IMR-90 (cell line): ENCODE results near the gene S100A3. TPM values are rescaled to one million over a fixed set of nuclear protein-coding genes. Genes with fewer than 3 reads are reported as not detected.

Experiments used
- ATAC-seq: fragments of 200-7000 bp; cut with Tn5 transposase; 2 replicates; pipeline ENCODE4 v1.9.1; 2020; ENCODE audit warnings: low read depth, mild to moderate bottlenecking, moderate library complexity
- BruUV-seq: library from RNA; stranded (reverse); fragments of 400-500 nt; replicated peaks from 2 replicates; lab custom pipeline; 2021; lab: Mats Ljungman, UMichigan
- CTCF ChIA-PET: fragments of 300-600 bp; formaldehyde crosslinking; extraction: SDS; loops from one replicate; lab custom pipeline; 2021; ENCODE audit warnings: antibody characterized with exemption; lab: Yijun Ruan, JAX
- POLR2A ChIA-PET: fragments of 300-600 bp; sonication (Branson Sonifier 250); formaldehyde crosslinking; loops from one replicate; lab custom pipeline; 2022; ENCODE audit warnings: antibody characterized with exemption; ENCODE audit not compliant: unreplicated experiment; lab: Charles Lee
- DNase-seq: peaks from one replicate; pipeline ENCODE4 v3.0.0; 2013
- H2AFZ ChIP-seq: replicated peaks from 2 replicates; pipeline ENCODE3; 2013; ENCODE audit warnings: low read length, mild to moderate bottlenecking; ENCODE audit not compliant: poor library complexity
- H2AK5ac ChIP-seq: 2 replicates; pipeline ENCODE4 v1.6.1; 2013; ENCODE audit warnings: low read depth, low read length, inconsistent platforms
- H2AK9ac ChIP-seq: replicated peaks from 2 replicates; pipeline ENCODE3; 2013; ENCODE audit warnings: mild to moderate bottlenecking, low read depth, low read length, moderate library complexity; ENCODE audit not compliant: poor library complexity
- H2BK120ac ChIP-seq: 2 replicates; pipeline ENCODE4 v1.6.1; 2013; ENCODE audit warnings: low read depth, low read length, inconsistent platforms
- H2BK15ac ChIP-seq: 3 replicates; pipeline ENCODE4 v1.6.1; 2013; ENCODE audit warnings: low read depth, low read length, inconsistent platforms
- H2BK20ac ChIP-seq: 2 replicates; pipeline ENCODE4 v1.6.1; 2013; ENCODE audit warnings: low read depth, mild to moderate bottlenecking, inconsistent platforms, low read length, moderate library complexity
- H2BK5ac ChIP-seq: 2 replicates; pipeline ENCODE4 v1.6.1; 2013; ENCODE audit warnings: mild to moderate bottlenecking, low read depth, low read length, inconsistent platforms; ENCODE audit not compliant: poor library complexity, severe bottlenecking
- H3K14ac ChIP-seq: replicated peaks from 2 replicates; pipeline ENCODE4 v1.6.1; 2013; ENCODE audit warnings: low read depth, low read length, inconsistent platforms
- H3K18ac ChIP-seq: 2 replicates; pipeline ENCODE4 v1.6.1; 2013; ENCODE audit warnings: low read depth, low read length, control low read depth
- H3K23ac ChIP-seq: 2 replicates; pipeline ENCODE4 v1.6.1; 2013; ENCODE audit warnings: low read depth, low read length, inconsistent platforms
- H3K27ac ChIP-seq: 2 replicates; pipeline ENCODE4 v1.5.1; 2013; ENCODE audit warnings: mild to moderate bottlenecking, control low read depth, low read length; ENCODE audit not compliant: insufficient read depth
- H3K27me3 ChIP-seq: 2 replicates; pipeline ENCODE4 v1.6.1; 2013; ENCODE audit warnings: low read length; ENCODE audit not compliant: control insufficient read depth, insufficient read depth
- H3K36me3 ChIP-seq: 2 replicates; pipeline ENCODE4 v1.6.1; 2013; ENCODE audit warnings: low read length, mixed read lengths; ENCODE audit not compliant: control insufficient read depth, insufficient read depth
- H3K4ac ChIP-seq: 2 replicates; pipeline ENCODE4 v1.6.1; 2013; ENCODE audit warnings: low read depth, low read length, inconsistent platforms
- H3K4me1 ChIP-seq: 2 replicates; pipeline ENCODE4 v1.6.1; 2013; ENCODE audit warnings: low read length, mixed read lengths; ENCODE audit not compliant: control insufficient read depth, insufficient read depth
- H3K4me2 ChIP-seq: 2 replicates; pipeline ENCODE4 v1.6.1; 2013; ENCODE audit warnings: low read depth, mild to moderate bottlenecking, control low read depth, low read length, moderate library complexity
- H3K4me3 ChIP-seq: 2 replicates; pipeline ENCODE4 v1.5.1; 2013; ENCODE audit warnings: low read depth, mild to moderate bottlenecking, control low read depth, low read length, moderate library complexity; ENCODE audit not compliant: insufficient read depth
- H3K56ac ChIP-seq: 2 replicates; pipeline ENCODE4 v1.6.1; 2013; ENCODE audit warnings: low read length, inconsistent platforms; ENCODE audit not compliant: insufficient read depth; ENCODE audit errors: extremely low read depth
- H3K79me1 ChIP-seq, 2 experiments: 2 replicates each; pipeline ENCODE4 v1.6.1; 2013; ENCODE audit warnings: low read length in 2 of 2, inconsistent platforms in 1 of 2, low read depth in 1 of 2
- H3K9ac ChIP-seq: 2 replicates; pipeline ENCODE4 v1.6.1; 2013; ENCODE audit warnings: low read depth, low read length, control low read depth
- H3K9me1 ChIP-seq: 2 replicates; pipeline ENCODE4 v1.6.1; 2013; ENCODE audit warnings: low read length, inconsistent platforms; ENCODE audit not compliant: insufficient read depth
- H3K9me3 ChIP-seq: 2 replicates; pipeline ENCODE4 v1.6.1; 2013; ENCODE audit warnings: low read length; ENCODE audit not compliant: control insufficient read depth, insufficient read depth
- H4K20me1 ChIP-seq: 2 replicates; pipeline ENCODE4 v1.6.1; 2013; ENCODE audit warnings: low read length, inconsistent platforms; ENCODE audit not compliant: insufficient read depth
- H4K5ac ChIP-seq: 2 replicates; pipeline ENCODE4 v1.6.1; 2013; ENCODE audit warnings: mild to moderate bottlenecking, low read depth, low read length, control low read depth
- H4K8ac ChIP-seq, 2 experiments: 2 replicates each; pipeline ENCODE4 v1.6.1; 2013; ENCODE audit warnings: low read depth in 2 of 2, low read length in 2 of 2, control low read depth in 1 of 2, inconsistent platforms in 1 of 2
- H4K91ac ChIP-seq: 2 replicates; pipeline ENCODE4 v1.6.1; 2013; ENCODE audit warnings: low read depth, low read length, inconsistent platforms; ENCODE audit not compliant: insufficient read depth
- BHLHE40 ChIP-seq: fragments of 150-350 bp; IDR thresholded peaks from 2 replicates; pipeline ENCODE4 v1.6.1; 2016; ENCODE audit warnings: mild to moderate bottlenecking, low read depth, low read length
- CTCF ChIP-seq: conservative IDR thresholded peaks from 2 replicates; pipeline ENCODE4 v1.5.1; 2012; ENCODE audit warnings: mild to moderate bottlenecking, low read depth, low read length, improper control_type of control experiment
- ELK1 ChIP-seq: fragments of 150-350 bp; IDR thresholded peaks from 2 replicates; pipeline ENCODE4 v1.6.1; 2016; ENCODE audit warnings: low read depth, mild to moderate bottlenecking, low read length, moderate library complexity, borderline replicate concordance
- FOS ChIP-seq: fragments of 150-350 bp; IDR thresholded peaks from 2 replicates; pipeline ENCODE4 v1.6.1; 2016; ENCODE audit warnings: low read depth, low read length
- MAFK ChIP-seq: IDR thresholded peaks from 2 replicates; pipeline ENCODE4 v1.6.1; 2012; ENCODE audit warnings: low read depth, low read length, improper control_type of control experiment
- MXI1 ChIP-seq: IDR thresholded peaks from 2 replicates; pipeline ENCODE4 v1.6.1; 2012; ENCODE audit warnings: low read depth, mild to moderate bottlenecking, low read length, moderate library complexity, borderline replicate concordance
- NFE2L2 ChIP-seq: fragments of 150-350 bp; IDR thresholded peaks from 2 replicates; pipeline ENCODE4 v1.6.1; 2016; ENCODE audit warnings: low read depth, mild to moderate bottlenecking, low read length
- RAD21 ChIP-seq: IDR thresholded peaks from 2 replicates; pipeline ENCODE4 v1.6.1; 2012; ENCODE audit warnings: low read length, improper control_type of control experiment
- SMC3 ChIP-seq: fragments of 150-350 bp; IDR thresholded peaks from 2 replicates; pipeline ENCODE4 v1.6.1; 2016; ENCODE audit warnings: low read depth, mild to moderate bottlenecking, antibody characterized with exemption, low read length, moderate library complexity
- WGBS, 2 experiments: methylation state at CpG; one replicate each; pipeline versions ENCODE4 v1.1.5 to v1.1.7; 2013; ENCODE audit warnings: missing lambda C conversion rate in 2 of 2; ENCODE audit not compliant: insufficient read length in 1 of 2; ENCODE audit errors: extremely low coverage in 2 of 2; 5-methylcytosine and 5-hydroxymethylcytosine counted together
- dilution Hi-C: fragments of 300-500 bp; cut with HindIII; formaldehyde crosslinking; loops from one replicate; pipeline ENCODE4 v1.14.3; 2018; ENCODE audit warnings: low sequenced_read_pairs; ENCODE audit not compliant: unreplicated experiment
- in situ Hi-C: fragments of 300-500 bp; cut with MboI; formaldehyde crosslinking; loops from 3 replicates; pipeline ENCODE4 v1.14.3; 2019; ENCODE audit warnings: low sequenced_read_pairs, inconsistent platforms, mixed read lengths
- intact Hi-C: fragments of 100-400 bp; cut with micrococcal nuclease; formaldehyde crosslinking; loops from 2 replicates; pipeline ENCODE4 v1.10.0; 2022
- polyA plus RNA-seq, 3 experiments: library from polyadenylated mRNA; depleted of rRNA; stranded (reverse); fragments of >200 nt; gene quantifications; 2 replicates each; pipeline ENCODE4 v1.2.3, GENCODE V29; 2012; ENCODE audit warnings: low replicate concordance in 1 of 3
- total RNA-seq: library from RNA; depleted of rRNA; stranded (reverse); fragments of >200 nt; gene quantifications from 2 replicates; pipeline ENCODE4 v1.2.3, GENCODE V29; 2012

S100A3 gene
- total and polyA plus RNA-seq, 2 of the 4 experiments (the other 2 are of a cell fraction), result 2.9 to 4.5 TPM

GRCh38 chr1:153543736-153544135, 5.3 kb downstream of the S100A3 start:
- ChIA-PET POLR2A (interaction anchor here (0.5 to 1.8 kb wide), 2 partner anchors 9 to 216 kb away, joined by 5 to 8 read pairs; no protein-coding TSS in a partner anchor), CTCF (no interaction called here)
- Histone ChIP-seq H4K8ac (no peak overlapping the region), H3K79me1 (peaks cover 0 to 40% of the 10 kb centered on the region in 2 experiments; a peak in 3 of 4 replicates), H3K14ac (no peak overlapping the region; the same call in 1 of the 2 replicates), H3K4me1 (peaks cover 38% of the 10 kb centered on the region), H3K4me2 (no peak overlapping the region), H2BK5ac (no peak overlapping the region), H4K91ac (0 out of 2 replicates have a peak overlapping the region, but pooled peaks have one; percentile 4), H3K9me1 (peaks cover 50% of the 10 kb centered on the region), H2BK120ac (0 out of 2 replicates have a peak overlapping the region, but pooled peaks have one; percentile 97), H4K20me1 (no peaks in the 10 kb centered on the region), H3K4ac (peak overlapping the region; percentile 60), H4K5ac (no peak overlapping the region; the same call in 1 of the 2 replicates), H3K4me3 (no peak overlapping the region), H3K27ac (no peak overlapping the region), H3K9ac (no peak overlapping the region), H2AFZ (no peak overlapping the region), H2AK5ac (peak overlapping the region; percentile 21; the same call in 1 of the 2 replicates), H3K56ac (no peak overlapping the region), H3K36me3 (no peaks in the 10 kb centered on the region), H2BK15ac (peak overlapping the region; percentile 79; the same call in 2 of the 3 replicates), H2AK9ac (no peak overlapping the region), H2BK20ac (no peak overlapping the region), H3K18ac (no peak overlapping the region), H3K27me3 (no peaks in the 10 kb centered on the region), H3K23ac (no peak overlapping the region), H3K9me3 (no peaks in the 10 kb centered on the region)
- TF ChIP-seq BHLHE40 (no peak), CTCF (no peak), FOS (no peak), MXI1 (no peak), NFE2L2 (no peak), SMC3 (no peak), ELK1 (no peak), MAFK (no peak), RAD21 (no peak)
- DNase-seq, result no peak
- 80% methylated on average over 2 of the region's 4 CpGs; no CpG with 5 or more reads in 1 of the 2 experiments for WGBS, 2 experiments
- no peak for ATAC-seq
- BruUV-seq, result no TSS peak
- in situ Hi-C loops (loop anchor here (25.0 kb wide), 1 partner anchor 419 kb away; the partner anchor contains the start of genes CREB3L4, CRTC2 and SLC39A1), intact Hi-C loops (no loop called here), dilution Hi-C loops (no loop called here)
